Epidermal melanocyte (primary cell): ENCODE measurements around the gene TNRC6C.

Source experiments
- DNase-seq: peaks from one replicate; pipeline ENCODE4 v3.0.0; 2011; ENCODE audit warnings: low spot score; ENCODE audit not compliant: insufficient read length

The TNRC6C gene

DNA sequence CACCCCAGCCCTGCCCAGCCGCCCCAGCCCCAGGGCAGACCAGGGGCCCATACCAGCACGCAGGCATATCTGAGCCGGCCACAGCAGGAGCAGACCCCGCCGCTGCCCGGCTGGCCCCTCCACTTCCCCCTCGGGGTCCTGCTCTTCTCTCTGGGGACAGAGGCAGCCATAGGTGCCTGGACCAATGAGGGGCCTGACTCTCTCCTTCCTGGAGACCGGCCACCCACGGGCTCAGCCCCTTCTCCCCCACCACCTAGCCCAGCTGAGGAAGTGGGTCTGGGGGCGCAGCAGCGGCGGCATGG, 166.3 kb downstream of the TNRC6C start:
- no peak for DNase-seq

DNA sequence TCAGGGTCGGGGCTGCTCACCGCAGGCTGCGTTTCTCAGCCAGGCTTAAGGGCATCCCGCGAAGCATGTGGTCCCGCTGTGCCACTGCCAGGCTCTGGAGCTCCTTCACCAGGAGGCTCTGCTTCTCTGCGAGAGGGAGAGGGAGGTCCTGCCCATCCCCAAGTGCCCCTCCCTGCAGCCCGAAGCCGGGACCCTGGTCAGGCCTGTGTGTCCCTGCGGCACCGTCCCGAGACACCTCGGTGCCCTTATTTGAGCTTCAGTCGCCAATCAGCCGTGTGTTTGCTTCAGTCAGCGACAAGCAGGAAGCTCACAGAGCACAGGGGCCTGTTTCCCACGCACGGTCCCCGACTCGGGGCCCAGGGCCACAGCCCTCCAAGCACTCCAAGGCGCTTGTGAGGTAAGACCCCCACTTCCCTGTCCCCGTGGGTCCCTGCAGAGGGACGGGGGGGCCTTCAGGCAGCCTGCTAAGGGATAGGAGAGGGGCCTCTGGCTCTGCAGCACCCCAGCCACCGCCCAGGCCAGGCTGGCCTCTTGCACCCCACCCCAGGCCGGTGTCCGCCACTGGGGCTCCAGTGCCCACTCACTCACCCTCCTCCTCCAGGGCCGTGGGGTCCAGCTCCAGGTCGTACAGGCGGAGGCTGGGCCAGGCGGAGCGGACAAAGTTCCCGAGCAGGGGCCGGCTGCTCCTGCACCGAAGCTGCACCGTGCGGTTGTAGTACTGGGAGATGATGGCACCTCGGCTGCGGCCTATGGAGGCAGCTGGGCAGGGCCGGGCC, 166.8 kb downstream of the TNRC6C start:
- DNase-seq: no peak

DNA sequence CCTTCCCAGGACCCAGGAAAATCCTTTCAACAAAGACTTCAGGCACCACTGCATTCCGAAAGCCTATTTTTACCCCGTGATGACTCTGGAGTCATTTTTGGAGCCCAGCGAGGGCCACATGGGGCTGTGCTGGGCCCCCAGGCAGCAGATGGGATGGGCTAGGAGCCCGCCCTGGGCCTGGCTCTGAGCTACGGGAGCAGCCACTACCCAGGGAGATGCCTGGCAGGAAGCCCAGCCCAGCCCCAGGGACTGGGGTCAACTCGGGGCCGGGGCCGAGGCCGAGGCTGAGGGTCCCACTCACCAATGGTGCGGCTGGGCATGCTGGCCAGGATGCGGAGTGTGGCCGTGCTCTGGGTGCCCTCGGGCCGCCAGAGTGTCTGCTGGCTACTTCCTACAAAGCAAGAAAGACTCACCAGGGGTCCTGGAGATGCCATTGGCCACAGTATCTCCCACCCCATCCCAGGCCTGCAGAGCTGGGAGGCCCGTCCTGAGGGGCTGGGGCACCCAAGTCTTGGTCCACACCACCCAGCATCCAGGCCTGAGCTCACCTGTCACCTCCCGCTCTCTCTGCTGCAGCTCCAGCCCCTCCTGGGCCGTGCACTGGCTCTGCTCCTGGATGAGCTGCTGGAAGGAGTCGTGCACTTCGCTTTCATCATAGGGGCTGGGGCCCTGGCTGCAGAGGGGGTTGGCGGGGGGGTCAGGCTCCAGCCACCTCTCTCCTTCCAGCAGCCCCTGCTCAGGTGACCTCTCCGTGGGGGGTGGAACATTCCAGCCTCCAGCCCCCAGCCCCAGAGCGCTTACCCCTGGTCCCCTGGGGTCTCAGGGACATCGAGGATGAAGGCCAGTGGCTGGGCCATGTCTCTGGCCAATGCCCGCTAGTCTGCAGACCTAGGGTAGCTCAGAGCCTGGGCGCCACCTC, 167.7 kb downstream of the TNRC6C start:
- DNase-seq: no peak

DNA sequence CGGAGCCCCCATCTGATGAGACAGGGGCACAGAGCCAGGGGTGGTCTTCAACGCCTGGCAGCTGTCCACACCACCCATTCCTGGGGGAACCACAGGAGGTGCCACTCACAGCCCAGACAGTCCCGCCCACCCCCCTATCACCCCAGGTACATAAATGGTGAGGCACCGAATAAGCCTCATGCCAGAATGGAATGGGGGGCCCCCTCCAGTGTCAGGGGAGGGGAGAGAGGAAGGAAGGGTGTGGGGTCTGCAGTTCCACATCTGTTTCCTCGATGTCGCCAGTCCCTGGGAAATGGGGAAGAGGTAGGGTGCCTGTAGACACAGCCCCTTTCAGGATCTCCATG, 168.4 kb downstream of the TNRC6C start:
- no peak for DNase-seq

DNA sequence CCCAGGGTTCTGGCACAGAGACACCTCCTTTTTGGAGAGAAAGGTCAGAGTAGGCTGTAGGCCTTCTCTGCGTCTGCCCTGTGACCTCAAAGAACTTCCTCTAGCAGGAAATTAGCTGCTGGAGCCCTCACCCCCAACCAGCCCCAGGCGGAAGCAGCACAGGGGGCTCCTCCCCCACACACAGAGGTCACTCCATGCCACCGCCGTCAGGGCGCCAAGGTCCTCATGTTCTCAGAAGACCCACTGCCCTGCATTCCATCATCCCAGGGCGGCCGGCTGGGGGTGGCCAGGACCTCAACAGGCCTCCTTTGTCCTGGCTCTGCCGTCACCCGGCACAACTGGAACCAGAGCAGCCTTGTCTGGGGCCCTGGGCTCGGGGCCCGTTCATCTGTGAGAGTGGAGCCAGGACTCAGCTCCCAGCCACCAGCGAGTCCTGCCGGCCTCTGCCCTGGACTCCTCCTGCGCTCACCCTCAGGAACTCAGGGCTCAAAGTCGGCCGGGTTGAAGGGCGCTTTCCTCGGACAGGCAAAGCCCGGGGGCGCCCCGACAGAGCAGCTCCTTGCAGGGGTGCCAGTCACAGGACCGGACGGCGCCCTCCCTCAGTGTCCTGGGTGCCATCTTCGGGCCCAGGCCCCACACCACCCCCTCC, 168.9 kb downstream of the TNRC6C start:
- DNase-seq: no peak

DNA sequence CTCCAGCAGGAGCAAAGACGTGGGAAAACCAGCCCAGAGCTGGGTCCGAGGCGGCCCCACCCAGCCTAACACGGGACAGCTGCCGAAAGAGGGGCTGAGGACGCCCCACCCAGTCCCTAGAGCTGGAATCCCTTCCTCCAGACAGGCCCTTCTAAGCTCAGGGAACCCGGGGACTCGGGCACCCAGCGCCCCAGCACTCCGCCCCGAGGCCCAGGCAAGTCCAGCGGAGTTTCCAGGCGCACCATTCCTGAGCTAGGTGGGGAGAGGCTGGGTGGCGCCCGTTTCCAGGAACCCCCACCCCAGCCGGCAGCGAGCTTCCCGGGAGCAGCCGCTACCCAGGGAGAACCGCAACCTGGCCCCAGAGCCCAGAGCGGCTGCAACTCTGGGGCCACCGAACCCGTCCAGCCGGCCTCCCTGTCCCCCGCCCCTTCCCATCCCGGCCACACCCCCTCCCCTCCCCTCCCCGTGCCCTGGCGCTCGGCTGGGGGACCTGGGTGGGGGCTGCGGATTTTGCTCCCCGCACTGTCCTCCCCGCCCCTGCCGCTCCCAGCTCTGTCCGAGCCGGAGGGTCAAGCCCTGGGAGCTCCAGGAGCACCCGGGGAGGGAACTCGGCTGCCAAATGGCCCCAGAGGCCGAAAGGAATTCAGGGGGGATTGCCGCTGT, 169.5 kb downstream of the TNRC6C start:
- no peak for DNase-seq

DNA sequence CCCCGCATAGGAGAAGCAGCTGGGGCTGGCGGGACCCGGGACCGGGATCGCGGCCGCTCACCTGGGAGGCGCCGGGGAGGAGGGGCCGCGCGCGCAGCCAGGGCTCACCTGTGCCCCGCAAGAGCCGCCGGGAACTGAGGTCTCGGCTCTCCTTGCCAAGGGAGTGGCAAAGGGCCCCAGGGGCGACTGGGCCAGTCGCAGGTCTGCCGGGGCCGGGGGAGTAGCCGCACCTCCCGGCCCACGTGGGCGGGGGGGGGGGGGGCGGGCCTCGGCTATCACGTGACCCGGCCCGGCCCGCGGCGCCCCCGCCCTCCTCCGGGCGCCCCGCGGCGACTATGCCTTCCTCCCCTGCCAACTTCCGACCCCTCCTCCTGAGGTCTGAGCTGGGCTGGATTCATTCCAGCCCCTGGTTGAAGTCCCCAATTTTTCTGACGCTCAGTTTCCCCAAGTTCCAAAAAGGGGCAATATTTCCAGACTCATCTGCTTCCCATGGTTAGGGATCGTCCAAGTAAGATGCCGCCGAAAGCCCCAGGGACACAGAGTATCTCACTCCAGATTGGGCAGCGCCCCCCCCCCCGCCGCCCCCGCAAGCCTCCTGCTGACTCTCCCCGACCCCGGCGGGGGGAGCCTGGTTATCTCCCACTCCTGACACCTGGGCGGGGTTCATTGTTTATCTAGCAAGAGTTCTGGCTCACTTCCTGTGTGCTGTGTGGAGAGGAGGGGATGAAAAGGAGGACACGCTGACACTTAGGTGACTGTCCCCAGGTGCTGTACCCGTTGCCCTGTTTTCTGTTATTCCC, 170.2 kb downstream of the TNRC6C start, which contains the start of gene TMC6:
Gene TMC6 (minus strand): TSS at position 205 of the 800 bp plus-strand sequence. CDS start 1,923 bp downstream, outside the sequence.
- no peak for DNase-seq

DNA sequence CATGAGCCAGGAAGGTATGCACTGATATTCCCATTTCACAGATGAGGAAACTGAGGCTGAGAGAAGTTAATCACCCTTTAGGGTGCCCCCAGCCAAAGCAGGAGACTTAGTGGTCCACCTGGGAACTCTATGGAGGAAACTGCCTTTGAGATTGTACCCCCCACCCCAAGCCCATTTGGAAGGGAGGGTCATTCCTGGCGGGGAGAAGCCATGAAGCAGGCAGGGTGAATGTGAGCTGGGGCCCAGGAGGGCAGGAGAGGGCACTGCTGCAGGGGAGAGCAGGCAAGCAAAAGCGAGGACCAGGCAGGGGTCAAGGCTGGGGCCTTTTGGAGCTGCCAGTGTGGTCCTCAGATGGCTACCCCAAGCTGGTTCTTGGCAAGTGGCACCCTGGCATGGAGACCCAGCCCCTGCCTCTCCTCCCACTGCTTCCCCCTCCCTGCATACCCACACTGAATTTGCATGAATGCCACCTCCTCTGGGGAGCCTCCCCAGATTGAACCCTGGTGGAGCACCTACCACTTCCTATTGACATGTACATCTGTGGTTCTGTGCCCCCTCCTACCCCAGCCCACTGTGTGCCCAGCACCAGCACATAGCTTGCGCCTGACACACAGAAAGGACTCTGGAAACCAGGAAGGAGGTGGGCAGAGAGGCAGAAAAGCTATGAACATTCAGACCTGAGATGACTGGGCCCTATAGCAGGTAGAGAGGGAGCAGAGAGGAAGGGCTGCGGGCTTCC, 171.0 kb downstream of the TNRC6C start:
- DNase-seq: no peak

DNA sequence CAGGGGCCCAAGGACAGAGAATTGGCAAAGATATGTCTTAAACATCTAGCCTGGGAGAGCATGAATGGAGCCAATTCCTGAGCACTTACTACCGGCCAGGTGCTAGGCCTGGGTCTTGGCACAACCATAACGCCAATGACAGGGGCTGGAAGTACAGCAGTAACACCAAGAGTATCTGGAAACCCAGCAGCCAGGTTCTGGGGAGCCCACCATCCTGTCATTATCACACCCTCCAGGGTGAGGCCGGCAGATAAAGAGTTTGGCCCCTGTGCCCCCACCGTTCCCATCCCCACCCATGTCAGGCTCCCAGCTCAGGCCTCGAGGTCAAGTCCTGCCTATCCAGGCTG, 171.6 kb downstream of the TNRC6C start:
- DNase-seq: no peak

DNA sequence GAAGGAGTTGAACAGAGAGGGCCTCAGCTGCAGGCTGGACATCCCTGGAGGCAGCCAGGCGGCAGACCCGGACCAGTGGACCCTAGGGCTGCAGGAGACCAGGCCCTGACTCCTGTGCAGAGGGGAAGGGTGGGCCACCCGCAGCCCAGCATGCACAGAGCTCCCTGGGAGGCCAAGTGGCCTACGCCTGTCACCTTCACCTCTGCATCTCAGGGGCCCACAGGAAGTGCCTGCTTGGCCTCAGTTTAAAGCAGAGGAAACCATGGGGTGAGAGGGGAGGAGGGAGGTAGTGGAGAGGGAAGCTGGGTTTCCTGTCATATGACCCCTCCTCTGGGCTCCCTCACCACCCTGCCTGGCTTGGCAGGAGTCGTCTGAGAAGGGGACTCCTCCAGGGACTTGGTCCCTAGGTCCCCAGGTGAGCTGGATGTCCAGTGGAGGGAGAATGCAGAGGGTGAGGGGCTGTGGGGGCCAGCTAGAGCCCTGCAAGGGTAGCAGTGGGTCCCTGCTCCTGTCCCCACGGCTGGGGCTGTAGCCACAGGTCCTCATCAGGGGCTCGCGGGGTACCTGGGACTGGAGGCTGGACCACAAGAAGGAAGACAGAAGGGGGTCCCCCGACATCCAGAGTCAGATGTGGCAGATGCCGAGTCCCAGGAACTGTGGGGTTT, 172.1 kb downstream of the TNRC6C start, which contains the start of gene TMC8:
Gene TMC8 (plus strand): TSS at position 335 of the 665 bp plus-strand sequence. CDS start 818 bp downstream, outside the sequence.
- DNase-seq: peak; percentile 42

DNA sequence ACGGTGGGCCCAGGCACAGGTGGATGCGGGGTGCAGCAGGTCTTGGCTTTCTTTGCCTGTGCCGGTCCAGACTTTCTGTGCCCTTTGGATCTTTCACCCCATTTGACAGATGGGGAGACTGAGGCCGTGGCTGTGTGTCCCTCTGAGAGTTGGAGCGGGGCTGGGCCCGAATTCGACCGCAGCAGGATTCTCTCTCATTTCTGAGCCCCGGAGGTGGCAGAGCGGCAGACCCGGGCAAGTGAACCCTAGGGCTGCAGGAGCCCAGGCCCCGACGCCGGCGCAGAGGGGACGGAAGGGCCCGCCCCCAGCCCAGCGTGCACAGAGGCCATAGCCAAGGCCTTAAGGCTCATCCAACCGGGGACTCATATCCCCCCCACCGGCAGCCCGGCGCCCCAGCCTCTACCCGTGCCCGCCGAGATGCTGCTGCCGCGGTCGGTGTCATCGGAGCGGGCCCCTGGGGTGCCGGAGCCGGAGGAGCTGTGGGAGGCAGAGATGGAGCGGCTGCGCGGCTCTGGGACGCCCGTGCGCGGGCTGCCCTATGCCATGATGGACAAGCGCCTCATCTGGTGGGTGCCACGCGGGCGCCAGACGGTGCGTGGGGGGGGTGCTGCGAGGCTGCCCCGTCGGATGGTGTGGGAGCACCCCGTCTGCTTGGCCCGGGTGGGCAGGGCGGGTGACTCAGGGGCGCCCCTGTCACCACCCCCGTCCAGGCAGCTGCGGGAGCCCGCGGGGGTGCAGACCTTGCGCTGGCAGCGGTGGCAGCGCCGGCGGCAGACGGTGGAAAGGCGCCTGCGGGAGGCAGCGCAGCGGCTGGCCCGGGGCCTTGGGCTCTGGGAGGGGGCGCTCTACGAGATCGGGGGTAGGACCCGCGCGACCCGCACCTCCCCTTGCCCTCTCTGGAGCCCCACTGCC, 172.9 kb downstream of the TNRC6C start:
- DNase-seq: no peak

DNA sequence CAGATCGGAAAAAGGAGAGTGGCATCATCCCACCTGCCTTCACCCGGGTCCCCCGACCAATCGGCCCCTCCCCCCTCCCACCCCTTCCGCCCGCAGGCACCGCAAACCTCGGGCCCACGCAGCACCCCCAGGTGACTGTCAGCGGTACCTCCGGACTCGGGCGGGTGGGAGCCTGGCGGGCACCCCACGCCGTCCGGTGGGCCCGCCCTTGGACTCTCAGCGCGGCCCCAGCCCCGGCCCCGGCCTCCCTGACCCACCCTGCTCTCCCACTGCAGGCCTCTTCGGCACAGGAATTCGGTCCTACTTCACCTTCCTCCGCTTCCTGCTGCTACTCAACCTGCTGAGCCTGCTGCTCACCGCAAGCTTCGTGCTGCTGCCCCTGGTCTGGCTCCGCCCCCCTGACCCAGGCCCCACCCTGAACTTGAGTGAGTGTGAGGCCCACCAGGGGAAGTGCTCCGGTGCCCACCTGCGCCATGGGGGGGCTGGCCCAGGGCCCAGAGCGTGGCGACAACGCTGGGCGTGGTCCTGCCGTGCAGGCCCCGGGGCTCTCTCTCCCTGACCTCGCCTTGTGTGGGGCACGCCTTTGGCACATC, 173.7 kb downstream of the TNRC6C start:
- no peak for DNase-seq

DNA sequence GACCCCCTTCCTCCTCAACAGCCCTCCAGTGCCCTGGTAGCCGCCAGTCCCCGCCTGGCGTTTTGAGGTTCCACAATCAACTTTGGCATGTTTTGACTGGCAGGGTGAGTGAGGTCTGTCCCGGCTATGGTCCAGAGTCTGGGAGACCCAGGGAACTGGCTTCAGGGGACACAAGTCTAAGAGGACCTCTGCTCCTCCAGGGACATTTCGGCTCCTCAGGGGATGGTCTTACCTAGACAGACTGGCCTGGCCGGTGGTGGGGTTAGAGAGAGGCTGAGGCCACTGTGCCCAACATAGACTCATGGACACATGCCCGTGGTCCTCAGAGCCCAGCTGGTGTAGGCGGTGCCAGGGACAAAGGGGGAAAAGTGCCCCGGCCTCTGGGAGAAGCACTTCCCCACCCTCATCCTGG, 174.3 kb downstream of the TNRC6C start:
- DNase-seq: no peak

DNA sequence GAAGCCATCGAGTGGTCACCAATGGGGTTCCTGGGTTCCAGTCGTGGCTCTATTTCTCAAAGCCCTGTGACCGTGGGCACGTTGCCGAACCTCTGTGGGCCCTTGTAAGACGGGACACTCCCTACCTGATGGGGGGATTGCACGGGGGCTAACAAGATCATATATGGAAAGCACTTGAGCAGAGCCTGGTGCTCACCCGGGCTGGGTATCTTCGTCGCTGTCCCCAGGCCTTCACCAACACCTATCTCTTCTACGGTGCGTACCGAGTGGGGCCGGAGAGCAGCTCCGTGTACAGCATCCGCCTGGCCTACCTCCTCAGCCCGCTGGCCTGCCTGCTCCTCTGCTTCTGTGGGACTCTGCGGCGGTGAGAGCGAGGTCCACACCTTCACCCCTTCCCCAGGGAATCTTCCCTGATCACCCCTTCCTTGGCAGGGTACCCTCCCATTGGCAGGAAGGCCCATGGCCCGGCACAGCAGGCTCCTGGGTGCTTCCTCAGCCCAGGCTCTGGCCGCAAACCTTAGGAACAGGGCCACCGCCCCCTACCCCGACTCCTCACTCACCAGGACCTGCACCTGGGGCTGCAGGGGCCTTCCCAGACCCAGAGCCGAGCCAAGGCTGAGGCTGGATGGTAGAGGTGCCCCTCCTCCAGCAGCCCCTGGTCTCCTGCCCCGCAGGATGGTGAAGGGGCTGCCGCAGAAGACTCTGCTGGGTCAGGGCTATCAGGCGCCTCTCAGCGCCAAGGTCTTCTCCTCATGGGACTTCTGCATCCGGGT, 174.9 kb downstream of the TNRC6C start:
- DNase-seq: no peak

DNA sequence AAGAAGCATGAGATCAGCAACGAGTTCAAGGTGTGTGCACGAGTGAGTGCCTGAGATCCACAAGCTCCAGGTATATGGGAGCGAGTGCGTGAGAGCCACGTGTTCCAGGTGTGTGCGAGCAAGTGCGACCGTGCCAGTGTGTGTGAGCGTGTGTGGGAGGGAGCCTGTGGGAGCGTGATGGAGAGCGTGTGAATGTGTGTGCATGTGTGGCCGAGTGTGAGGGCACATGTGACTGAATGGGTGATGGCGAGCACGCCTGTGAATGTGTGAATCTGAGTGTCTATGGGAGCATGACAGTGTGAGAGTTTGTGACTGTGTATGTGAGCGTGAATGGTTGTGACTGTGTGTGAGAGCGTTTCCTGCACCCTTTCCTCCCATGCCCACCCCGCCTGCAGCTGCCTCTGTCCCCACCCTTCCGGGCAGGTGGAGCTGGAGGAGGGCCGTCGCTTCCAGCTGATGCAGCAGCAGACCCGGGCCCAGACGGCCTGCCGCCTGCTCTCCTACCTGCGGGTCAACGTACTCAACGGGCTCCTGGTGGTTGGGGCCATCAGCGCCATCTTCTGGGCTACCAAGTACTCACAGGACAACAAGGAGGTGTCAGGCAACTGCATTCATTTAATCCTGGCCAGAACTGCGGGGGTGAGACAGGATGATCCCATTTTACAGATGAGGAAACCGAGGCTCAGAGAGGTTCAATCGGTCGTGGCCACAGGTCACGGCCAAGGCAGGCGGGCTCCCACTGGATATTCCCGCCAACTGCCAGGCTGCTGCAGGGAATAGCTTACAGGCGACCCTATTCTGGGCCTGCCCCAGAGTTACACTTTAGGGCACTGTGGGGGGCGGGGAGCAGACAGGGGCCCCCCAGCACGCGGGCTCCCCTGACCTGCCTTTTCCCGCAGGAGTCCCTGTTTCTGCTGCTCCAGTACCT, 175.7 kb downstream of the TNRC6C start:
- DNase-seq: no peak

DNA sequence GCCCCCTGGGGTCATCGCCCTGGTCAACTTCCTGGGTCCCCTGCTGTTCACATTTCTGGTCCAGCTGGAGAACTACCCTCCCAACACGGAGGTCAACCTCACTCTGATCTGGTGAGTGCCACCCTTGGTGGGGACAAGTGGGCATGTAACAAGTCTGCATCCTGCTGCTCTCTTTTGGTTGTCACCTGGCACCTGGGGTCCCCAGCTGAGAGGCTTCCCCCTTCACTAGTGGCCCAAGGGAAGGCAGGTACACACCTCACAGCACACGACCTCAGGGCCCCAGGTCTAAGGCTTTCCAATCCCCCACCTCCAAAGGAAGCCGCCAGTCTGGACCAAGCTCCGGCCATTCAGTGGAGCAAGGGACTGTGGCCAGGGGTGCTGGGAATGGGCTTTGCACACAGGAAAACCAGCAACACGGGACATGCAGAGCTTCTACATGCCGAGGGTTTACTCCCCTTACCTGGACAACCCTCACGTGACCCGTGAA, 176.4 kb downstream of the TNRC6C start:
- DNase-seq: no peak
